IMR-90 (cell line): ENCODE results near the gene SSNA1. TPM values are rescaled to one million over a fixed set of nuclear protein-coding genes. Genes with fewer than 3 reads are reported as not detected.

ENCODE experiments used
- ATAC-seq: fragments of 200-7000 bp; cut with Tn5 transposase; 2 replicates; pipeline ENCODE4 v1.9.1; 2020; ENCODE audit warnings: low read depth, mild to moderate bottlenecking, moderate library complexity
- BruUV-seq: library from RNA; stranded (reverse); fragments of 400-500 nt; replicated peaks from 2 replicates; lab custom pipeline; 2021; lab: Mats Ljungman, UMichigan
- CTCF ChIA-PET: fragments of 300-600 bp; formaldehyde crosslinking; extraction: SDS; loops from one replicate; lab custom pipeline; 2021; ENCODE audit warnings: antibody characterized with exemption; lab: Yijun Ruan, JAX
- POLR2A ChIA-PET: fragments of 300-600 bp; sonication (Branson Sonifier 250); formaldehyde crosslinking; loops from one replicate; lab custom pipeline; 2022; ENCODE audit warnings: antibody characterized with exemption; ENCODE audit not compliant: unreplicated experiment; lab: Charles Lee
- DNase-seq: peaks from one replicate; pipeline ENCODE4 v3.0.0; 2013
- H2AFZ ChIP-seq: replicated peaks from 2 replicates; pipeline ENCODE3; 2013; ENCODE audit warnings: low read length, mild to moderate bottlenecking; ENCODE audit not compliant: poor library complexity
- H2AK5ac ChIP-seq: 2 replicates; pipeline ENCODE4 v1.6.1; 2013; ENCODE audit warnings: low read depth, low read length, inconsistent platforms
- H2AK9ac ChIP-seq: replicated peaks from 2 replicates; pipeline ENCODE3; 2013; ENCODE audit warnings: mild to moderate bottlenecking, low read depth, low read length, moderate library complexity; ENCODE audit not compliant: poor library complexity
- H2BK120ac ChIP-seq: 2 replicates; pipeline ENCODE4 v1.6.1; 2013; ENCODE audit warnings: low read depth, low read length, inconsistent platforms
- H2BK15ac ChIP-seq: 3 replicates; pipeline ENCODE4 v1.6.1; 2013; ENCODE audit warnings: low read depth, low read length, inconsistent platforms
- H2BK20ac ChIP-seq: 2 replicates; pipeline ENCODE4 v1.6.1; 2013; ENCODE audit warnings: low read depth, mild to moderate bottlenecking, inconsistent platforms, low read length, moderate library complexity
- H2BK5ac ChIP-seq: 2 replicates; pipeline ENCODE4 v1.6.1; 2013; ENCODE audit warnings: mild to moderate bottlenecking, low read depth, low read length, inconsistent platforms; ENCODE audit not compliant: poor library complexity, severe bottlenecking
- H3K14ac ChIP-seq: replicated peaks from 2 replicates; pipeline ENCODE4 v1.6.1; 2013; ENCODE audit warnings: low read depth, low read length, inconsistent platforms
- H3K18ac ChIP-seq: 2 replicates; pipeline ENCODE4 v1.6.1; 2013; ENCODE audit warnings: low read depth, low read length, control low read depth
- H3K23ac ChIP-seq: 2 replicates; pipeline ENCODE4 v1.6.1; 2013; ENCODE audit warnings: low read depth, low read length, inconsistent platforms
- H3K27ac ChIP-seq: 2 replicates; pipeline ENCODE4 v1.5.1; 2013; ENCODE audit warnings: mild to moderate bottlenecking, control low read depth, low read length; ENCODE audit not compliant: insufficient read depth
- H3K27me3 ChIP-seq: 2 replicates; pipeline ENCODE4 v1.6.1; 2013; ENCODE audit warnings: low read length; ENCODE audit not compliant: control insufficient read depth, insufficient read depth
- H3K36me3 ChIP-seq: 2 replicates; pipeline ENCODE4 v1.6.1; 2013; ENCODE audit warnings: low read length, mixed read lengths; ENCODE audit not compliant: control insufficient read depth, insufficient read depth
- H3K4ac ChIP-seq: 2 replicates; pipeline ENCODE4 v1.6.1; 2013; ENCODE audit warnings: low read depth, low read length, inconsistent platforms
- H3K4me1 ChIP-seq: 2 replicates; pipeline ENCODE4 v1.6.1; 2013; ENCODE audit warnings: low read length, mixed read lengths; ENCODE audit not compliant: control insufficient read depth, insufficient read depth
- H3K4me2 ChIP-seq: 2 replicates; pipeline ENCODE4 v1.6.1; 2013; ENCODE audit warnings: low read depth, mild to moderate bottlenecking, control low read depth, low read length, moderate library complexity
- H3K4me3 ChIP-seq: 2 replicates; pipeline ENCODE4 v1.5.1; 2013; ENCODE audit warnings: low read depth, mild to moderate bottlenecking, control low read depth, low read length, moderate library complexity; ENCODE audit not compliant: insufficient read depth
- H3K56ac ChIP-seq: 2 replicates; pipeline ENCODE4 v1.6.1; 2013; ENCODE audit warnings: low read length, inconsistent platforms; ENCODE audit not compliant: insufficient read depth; ENCODE audit errors: extremely low read depth
- H3K79me1 ChIP-seq, 2 experiments: 2 replicates each; pipeline ENCODE4 v1.6.1; 2013; ENCODE audit warnings: low read length in 2 of 2, inconsistent platforms in 1 of 2, low read depth in 1 of 2
- H3K9ac ChIP-seq: 2 replicates; pipeline ENCODE4 v1.6.1; 2013; ENCODE audit warnings: low read depth, low read length, control low read depth
- H3K9me1 ChIP-seq: 2 replicates; pipeline ENCODE4 v1.6.1; 2013; ENCODE audit warnings: low read length, inconsistent platforms; ENCODE audit not compliant: insufficient read depth
- H3K9me3 ChIP-seq: 2 replicates; pipeline ENCODE4 v1.6.1; 2013; ENCODE audit warnings: low read length; ENCODE audit not compliant: control insufficient read depth, insufficient read depth
- H4K20me1 ChIP-seq: 2 replicates; pipeline ENCODE4 v1.6.1; 2013; ENCODE audit warnings: low read length, inconsistent platforms; ENCODE audit not compliant: insufficient read depth
- H4K5ac ChIP-seq: 2 replicates; pipeline ENCODE4 v1.6.1; 2013; ENCODE audit warnings: mild to moderate bottlenecking, low read depth, low read length, control low read depth
- H4K8ac ChIP-seq, 2 experiments: 2 replicates each; pipeline ENCODE4 v1.6.1; 2013; ENCODE audit warnings: low read depth in 2 of 2, low read length in 2 of 2, control low read depth in 1 of 2, inconsistent platforms in 1 of 2
- H4K91ac ChIP-seq: 2 replicates; pipeline ENCODE4 v1.6.1; 2013; ENCODE audit warnings: low read depth, low read length, inconsistent platforms; ENCODE audit not compliant: insufficient read depth
- FOS ChIP-seq: fragments of 150-350 bp; IDR thresholded peaks from 2 replicates; pipeline ENCODE4 v1.6.1; 2016; ENCODE audit warnings: low read depth, low read length
- MXI1 ChIP-seq: IDR thresholded peaks from 2 replicates; pipeline ENCODE4 v1.6.1; 2012; ENCODE audit warnings: low read depth, mild to moderate bottlenecking, low read length, moderate library complexity, borderline replicate concordance
- NFE2L2 ChIP-seq: fragments of 150-350 bp; IDR thresholded peaks from 2 replicates; pipeline ENCODE4 v1.6.1; 2016; ENCODE audit warnings: low read depth, mild to moderate bottlenecking, low read length
- RAD21 ChIP-seq: IDR thresholded peaks from 2 replicates; pipeline ENCODE4 v1.6.1; 2012; ENCODE audit warnings: low read length, improper control_type of control experiment
- WGBS, 2 experiments: methylation state at CpG; one replicate each; pipeline versions ENCODE4 v1.1.5 to v1.1.7; 2013; ENCODE audit warnings: missing lambda C conversion rate in 2 of 2; ENCODE audit not compliant: insufficient read length in 1 of 2; ENCODE audit errors: extremely low coverage in 2 of 2; 5-methylcytosine and 5-hydroxymethylcytosine counted together
- dilution Hi-C: fragments of 300-500 bp; cut with HindIII; formaldehyde crosslinking; loops from one replicate; pipeline ENCODE4 v1.14.3; 2018; ENCODE audit warnings: low sequenced_read_pairs; ENCODE audit not compliant: unreplicated experiment
- in situ Hi-C: fragments of 300-500 bp; cut with MboI; formaldehyde crosslinking; loops from 3 replicates; pipeline ENCODE4 v1.14.3; 2019; ENCODE audit warnings: low sequenced_read_pairs, inconsistent platforms, mixed read lengths
- intact Hi-C: fragments of 100-400 bp; cut with micrococcal nuclease; formaldehyde crosslinking; loops from 2 replicates; pipeline ENCODE4 v1.10.0; 2022
- polyA plus RNA-seq, 3 experiments: library from polyadenylated mRNA; depleted of rRNA; stranded (reverse); fragments of >200 nt; gene quantifications; 2 replicates each; pipeline ENCODE4 v1.2.3, GENCODE V29; 2012; ENCODE audit warnings: low replicate concordance in 1 of 3
- total RNA-seq: library from RNA; depleted of rRNA; stranded (reverse); fragments of >200 nt; gene quantifications from 2 replicates; pipeline ENCODE4 v1.2.3, GENCODE V29; 2012

SSNA1 gene
- total and polyA plus RNA-seq, 2 of the 4 experiments (the other 2 are of a cell fraction), result 55.7 to 86.7 TPM

DNA sequence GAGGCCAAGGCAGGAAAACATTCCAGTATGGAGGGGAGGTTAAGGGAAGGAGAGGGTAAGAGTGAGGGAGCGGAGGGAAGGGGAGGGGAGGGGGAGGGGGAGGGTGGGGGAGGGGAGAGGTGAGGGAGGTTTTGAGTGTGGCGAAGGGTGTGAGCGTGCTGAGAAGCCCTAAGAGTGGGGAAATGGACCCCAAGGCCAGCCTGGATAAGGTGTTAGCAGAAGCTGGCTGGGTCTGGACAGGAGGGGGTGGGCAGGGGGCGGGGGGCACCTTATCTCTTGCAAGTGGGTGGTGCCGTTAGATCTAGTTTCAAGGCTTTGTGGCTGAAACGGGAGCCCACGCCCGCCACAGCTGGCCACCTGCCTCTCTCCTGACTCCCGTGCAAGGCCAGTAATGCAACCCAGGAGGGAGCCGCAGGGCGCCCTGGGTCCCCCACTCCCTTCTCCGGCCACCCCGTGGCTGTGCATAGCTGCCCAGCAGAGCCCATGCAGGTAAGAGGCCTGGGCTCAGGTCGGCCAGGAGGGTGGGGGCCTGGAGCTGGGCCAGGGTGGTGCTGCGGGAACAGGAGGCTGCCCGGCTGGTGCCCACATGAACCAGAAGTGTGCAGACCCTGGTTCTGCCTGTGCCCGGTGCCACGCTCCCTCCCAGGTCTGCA, 39.5 kb downstream of the SSNA1 start (continued):
- TF ChIP-seq NFE2L2, result no peak

DNA sequence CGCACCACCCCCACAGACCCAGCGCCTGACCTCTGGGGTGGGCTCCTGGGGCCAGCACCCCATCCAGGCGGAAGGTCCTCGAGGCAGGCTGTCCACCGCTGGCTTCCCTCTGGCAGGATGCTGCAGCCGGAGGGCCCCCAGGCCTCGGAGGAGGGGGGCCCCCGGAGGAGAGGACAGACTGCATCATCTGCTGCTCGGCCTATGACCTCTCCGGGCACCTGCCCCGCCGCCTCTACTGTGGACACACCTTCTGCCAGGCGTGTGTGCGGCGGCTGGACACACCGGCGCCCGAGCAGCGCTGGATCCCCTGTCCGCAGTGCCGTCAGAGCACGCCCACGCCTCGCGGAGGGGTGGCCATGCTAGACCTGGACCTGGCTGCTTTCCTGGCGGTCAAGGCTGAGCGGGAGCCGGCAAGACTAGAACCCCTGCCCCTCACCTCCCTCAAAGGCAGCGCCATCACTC, 40.1 kb downstream of the SSNA1 start:
- TF ChIP-seq MXI1, result no peak
- TF ChIP-seq RAD21, result no peak
- no peak for TF ChIP-seq FOS
- TF ChIP-seq NFE2L2, result no peak
- ATAC-seq (no peak), DNase-seq (no peak)
- no peak overlapping the region for H3K4me2 ChIP-seq
- H4K8ac ChIP-seq, result no peak overlapping the region
- no peak overlapping the region for H2BK15ac ChIP-seq
- BruUV-seq, result no TSS peak
- H3K18ac ChIP-seq, result no peak overlapping the region
- H3K9ac ChIP-seq, result no peak overlapping the region
- H2BK20ac ChIP-seq, result no peak overlapping the region
- H2BK5ac ChIP-seq, result no peak overlapping the region
- H4K20me1 ChIP-seq, result no peaks in the 10 kb centered on the region
- no peak overlapping the region for H4K91ac ChIP-seq
- no peak overlapping the region for H3K27ac ChIP-seq
- 74% methylated on average over 12 of the region's 29 CpGs; no CpG with 5 or more reads in 1 of the 2 experiments for WGBS, 2 experiments
- no peak overlapping the region for H3K4ac ChIP-seq
- H3K79me1 ChIP-seq, result no peaks in the 10 kb centered on the region
- no peak overlapping the region for H3K4me3 ChIP-seq
- no peak overlapping the region for H3K23ac ChIP-seq
- peaks cover 5% of the 10 kb centered on the region; the same call in 1 of the 2 replicates for H3K4me1 ChIP-seq
- no peak overlapping the region for H2AK9ac ChIP-seq
- CTCF ChIA-PET, result no interaction called here
- no peaks in the 10 kb centered on the region for H3K36me3 ChIP-seq
- POLR2A ChIA-PET, result no interaction called here
- no peak overlapping the region for H3K14ac ChIP-seq
- H3K9me3 ChIP-seq, result no peaks in the 10 kb centered on the region
- H2AK5ac ChIP-seq, result no peak overlapping the region
- H3K9me1 ChIP-seq, result no peaks in the 10 kb centered on the region
- no peak overlapping the region for H4K5ac ChIP-seq
- dilution Hi-C loops, result no loop called here
- intact Hi-C loops, result no loop called here
- H3K56ac ChIP-seq, result no peak overlapping the region
- H2AFZ ChIP-seq, result no peak overlapping the region
- H2BK120ac ChIP-seq, result no peak overlapping the region
- in situ Hi-C loops, result loop anchor here (5.0 kb wide), 1 partner anchor 106 kb away; no protein-coding TSS in a partner anchor
- peaks cover 1% of the 10 kb centered on the region; the same call in 1 of the 2 replicates for H3K27me3 ChIP-seq
